ENCODE measurements around the gene CCDC9. TPM values are rescaled to one million over a fixed set of nuclear protein-coding genes. Genes with fewer than 3 reads are reported as not detected.

Gene CCDC9
- total and polyA plus RNA-seq, 4 donors, result 17.5 to 44.5 (median 34.5) TPM

- Histone ChIP-seq H3K9me3 (ENCODE audit: control insufficient read depth in 4 of 4, insufficient read depth in 3 of 4, low read length in 3 of 4) (peaks cover 0 to 1% (median 0%) of the 10 kb centered on the region in 4 donors), H3K4me3 (no peak overlapping the region), H3K4me1 (ENCODE audit: control insufficient read depth in 5 of 5, insufficient read depth in 5 of 5, low read length in 5 of 5) (peaks cover 0 to 4% (median 0%) of the 10 kb centered on the region in 5 donors)
Measured at GRCh38 chr19:47310323-47310722, 54.0 kb downstream of the CCDC9 start.

GRCh38 chr19:47310819-47311218 lies 54.5 kb downstream of the CCDC9 start:
- no peak for DNase-seq
- TF ChIP-seq, protein P1, sequence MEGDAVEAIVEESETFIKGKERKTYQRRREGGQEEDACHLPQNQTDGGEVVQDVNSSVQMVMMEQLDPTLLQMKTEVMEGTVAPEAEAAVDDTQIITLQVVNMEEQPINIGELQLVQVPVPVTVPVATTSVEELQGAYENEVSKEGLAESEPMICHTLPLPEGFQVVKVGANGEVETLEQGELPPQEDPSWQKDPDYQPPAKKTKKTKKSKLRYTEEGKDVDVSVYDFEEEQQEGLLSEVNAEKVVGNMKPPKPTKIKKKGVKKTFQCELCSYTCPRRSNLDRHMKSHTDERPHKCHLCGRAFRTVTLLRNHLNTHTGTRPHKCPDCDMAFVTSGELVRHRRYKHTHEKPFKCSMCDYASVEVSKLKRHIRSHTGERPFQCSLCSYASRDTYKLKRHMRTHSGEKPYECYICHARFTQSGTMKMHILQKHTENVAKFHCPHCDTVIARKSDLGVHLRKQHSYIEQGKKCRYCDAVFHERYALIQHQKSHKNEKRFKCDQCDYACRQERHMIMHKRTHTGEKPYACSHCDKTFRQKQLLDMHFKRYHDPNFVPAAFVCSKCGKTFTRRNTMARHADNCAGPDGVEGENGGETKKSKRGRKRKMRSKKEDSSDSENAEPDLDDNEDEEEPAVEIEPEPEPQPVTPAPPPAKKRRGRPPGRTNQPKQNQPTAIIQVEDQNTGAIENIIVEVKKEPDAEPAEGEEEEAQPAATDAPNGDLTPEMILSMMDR (IDR thresholded peaks at IDR 0.05; ENCODE audit: control extremely low read depth, extremely low read depth), result no peak
- Histone ChIP-seq H3K9me3 (ENCODE audit: control insufficient read depth in 4 of 4, insufficient read depth in 3 of 4, low read length in 3 of 4) (peaks cover 0 to 1% (median 0%) of the 10 kb centered on the region in 4 donors), H3K4me1 (ENCODE audit: control insufficient read depth in 5 of 5, insufficient read depth in 5 of 5, low read length in 5 of 5) (peaks cover 0 to 4% (median 0%) of the 10 kb centered on the region in 5 donors), H3K27me3 (ENCODE audit: control insufficient read depth in 3 of 3, insufficient read depth in 3 of 3, low read length in 2 of 3) (no peaks in the 10 kb centered on the region), H3K4me3 (no peak overlapping the region), H3K9ac (ENCODE audit: insufficient read depth in 1 of 2, low read length in 2 of 2) (no peak overlapping the region), H3K27ac (ENCODE audit: low read depth in 1 of 2, low read length in 1 of 2) (peak overlapping the region in 1 of 2 donors; percentile 53), H3K36me3 (ENCODE audit: control insufficient read depth in 4 of 4, insufficient read depth in 4 of 4, low read length in 4 of 4) (no peaks in the 10 kb centered on the region)
- WGBS, 2 donors, result 9 to 17% methylated on average over 5 of the region's 5 CpGs
- no peak for ATAC-seq (ENCODE audit: insufficient read depth, low FRiP score)

More at GRCh38 chr19:47310323-47310722, 54.0 kb downstream of the CCDC9 start:
- ATAC-seq (ENCODE audit: insufficient read depth, low FRiP score) (no peak), DNase-seq (no peak)
- peaks cover 0 to 1% (median 0%) of the 10 kb centered on the region in 3 donors for H3K27me3 ChIP-seq (ENCODE audit: control insufficient read depth in 3 of 3, insufficient read depth in 3 of 3, low read length in 2 of 3)
- WGBS, 2 donors, result 89 to 91% methylated on average over 2 of the region's 2 CpGs
- H3K27ac ChIP-seq (ENCODE audit: low read depth in 1 of 2, low read length in 1 of 2), result peak overlapping the region in 1 of 2 donors; percentile 53
- no peaks in the 10 kb centered on the region for H3K36me3 ChIP-seq (ENCODE audit: control insufficient read depth in 4 of 4, insufficient read depth in 4 of 4, low read length in 4 of 4)
- TF ChIP-seq, protein P1 (IDR thresholded peaks at IDR 0.05; ENCODE audit: control extremely low read depth, extremely low read depth), result no peak
- no peak overlapping the region for H3K9ac ChIP-seq (ENCODE audit: insufficient read depth in 1 of 2, low read length in 2 of 2)

DNA sequence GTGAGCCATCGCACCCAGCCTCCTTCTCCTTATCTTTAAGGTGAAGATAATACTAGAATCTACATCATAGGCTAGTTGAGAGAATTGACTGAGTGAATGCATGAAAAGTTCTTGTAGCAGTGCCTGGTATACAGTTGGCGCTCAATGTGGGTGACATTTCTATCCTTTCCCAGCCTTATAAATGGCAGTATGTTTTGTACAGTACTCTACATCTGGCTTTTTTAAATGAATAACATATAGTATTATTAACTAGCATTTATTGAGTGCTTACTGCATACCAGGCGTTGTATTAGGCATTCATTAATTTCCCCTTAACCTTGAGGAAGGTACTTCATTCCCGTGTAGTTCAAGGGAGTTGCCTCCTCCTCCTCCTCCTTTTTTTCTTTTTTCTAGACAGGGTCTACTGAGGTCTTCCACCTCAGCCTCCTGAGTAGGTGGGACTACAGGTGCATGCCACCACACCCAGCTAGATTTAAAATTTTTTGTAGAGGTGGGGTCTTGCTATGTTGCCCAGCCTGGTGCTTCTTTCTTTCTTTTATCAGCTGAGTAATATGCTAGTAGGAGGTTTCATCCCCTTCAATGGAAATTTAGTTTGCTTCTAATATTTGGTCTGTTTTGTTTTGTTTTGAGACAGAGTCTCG lies 56.2 kb downstream of the CCDC9 start:
- H3K4me3 ChIP-seq, result no peak overlapping the region
- H3K36me3 ChIP-seq (ENCODE audit: control insufficient read depth in 4 of 4, insufficient read depth in 4 of 4, low read length in 4 of 4), result no peaks in the 10 kb centered on the region
- DNase-seq, result no peak
- H3K9ac ChIP-seq (ENCODE audit: insufficient read depth in 1 of 2, low read length in 2 of 2), result no peak overlapping the region
- ATAC-seq (ENCODE audit: insufficient read depth, low FRiP score), result no peak
- no peak overlapping the region for H3K27ac ChIP-seq (ENCODE audit: low read depth in 1 of 2, low read length in 1 of 2)
- peaks cover 0 to 1% (median 0%) of the 10 kb centered on the region in 4 donors for H3K9me3 ChIP-seq (ENCODE audit: control insufficient read depth in 4 of 4, insufficient read depth in 3 of 4, low read length in 3 of 4)
- TF ChIP-seq, protein P1 (IDR thresholded peaks at IDR 0.05; ENCODE audit: control extremely low read depth, extremely low read depth), result no peak
- no peaks in the 10 kb centered on the region for H3K27me3 ChIP-seq (ENCODE audit: control insufficient read depth in 3 of 3, insufficient read depth in 3 of 3, low read length in 2 of 3)
- WGBS, 2 donors, result 87% methylated on average over 5 of the region's 5 CpGs
- H3K4me1 ChIP-seq (ENCODE audit: control insufficient read depth in 5 of 5, insufficient read depth in 5 of 5, low read length in 5 of 5), result peaks cover 0 to 4% (median 0%) of the 10 kb centered on the region in 5 donors

All from lung (tissue), 12 donors.